ENCODE measurements around the gene PCDHA5.

Gene PCDHA5

GRCh38 chr5:140870221-140871201 is 49.1 kb downstream of the PCDHA5 start:
- peaks cover 35% of the 10 kb centered on the region for H3K27me3 Mint-ChIP-seq
- H3K9me3 Mint-ChIP-seq = peaks cover 14% of the 10 kb centered on the region
- peaks cover 16% of the 10 kb centered on the region for H3K36me3 Mint-ChIP-seq (ENCODE audit: low read depth)
- no peak overlapping the region for H3K4me3 Mint-ChIP-seq
- no peak overlapping the region for H3K27ac Mint-ChIP-seq
- no peaks in the 10 kb centered on the region for H3K4me1 Mint-ChIP-seq (ENCODE audit: low read depth)
